GM23338 (cell line): Measurements from ENCODE around the gene COBL. TPM values are rescaled to one million over a fixed set of nuclear protein-coding genes. Genes with fewer than 3 reads are reported as not detected.

Experiments
- ATAC-seq: fragments of 200-7000 bp; cut with Tn5 transposase; 3 replicates; pipeline ENCODE4 v1.9.1; 2020
- DNase-seq: peaks from one replicate; pipeline ENCODE4 v3.0.0-alpha.2; 2015; ENCODE audit warnings: low spot score
- H2AFZ ChIP-seq: fragments of 200-600 bp; sonication (generic); 2 replicates; pipeline ENCODE4 v1.8.0; 2016; ENCODE audit warnings: antibody characterized with exemption, mild to moderate bottlenecking, moderate library complexity
- H3F3A ChIP-seq: fragments of 200-600 bp; sonication (generic); replicated peaks from 2 replicates; pipeline ENCODE4 v1.8.0; 2017; ENCODE audit warnings: antibody characterized with exemption, mixed run types, low read depth
- H3K27ac ChIP-seq: fragments of 200-600 bp; sonication (generic); 2 replicates; pipeline ENCODE4 v1.6.1; 2016; ENCODE audit warnings: low read depth
- H3K27me3 ChIP-seq: fragments of 200-600 bp; sonication (generic); 2 replicates; pipeline ENCODE4 v1.8.0; 2016; ENCODE audit warnings: mild to moderate bottlenecking, mixed run types, moderate library complexity; ENCODE audit not compliant: insufficient read depth
- H3K36me3 ChIP-seq: fragments of 200-600 bp; sonication (generic); 2 replicates; pipeline ENCODE4 v1.8.0; 2016; ENCODE audit warnings: mild to moderate bottlenecking; ENCODE audit not compliant: insufficient read depth
- H3K4me1 ChIP-seq: fragments of 200-600 bp; sonication (generic); 2 replicates; pipeline ENCODE4 v1.8.0; 2016; ENCODE audit warnings: mild to moderate bottlenecking, moderate library complexity; ENCODE audit not compliant: insufficient read depth
- H3K4me2 ChIP-seq: fragments of 200-600 bp; sonication (generic); 2 replicates; pipeline ENCODE4 v1.7.1; 2017; ENCODE audit warnings: mixed run types
- H3K4me3 ChIP-seq: fragments of 200-600 bp; sonication (generic); 2 replicates; pipeline ENCODE4 v1.6.1; 2016; ENCODE audit warnings: mixed run types
- H3K79me2 ChIP-seq: fragments of 200-600 bp; sonication (generic); replicated peaks from 2 replicates; pipeline ENCODE4 v1.8.0; 2017; ENCODE audit warnings: mild to moderate bottlenecking; ENCODE audit not compliant: insufficient read depth
- H3K9me2 ChIP-seq: fragments of 200-600 bp; sonication (generic); 2 replicates; pipeline ENCODE4 v1.8.0; 2017; ENCODE audit not compliant: insufficient read depth
- H4K20me1 ChIP-seq: fragments of 200-600 bp; sonication (generic); replicated peaks from 2 replicates; pipeline ENCODE4 v1.8.0; 2017; ENCODE audit warnings: mild to moderate bottlenecking; ENCODE audit not compliant: insufficient read depth
- H3K27ac Mint-ChIP-seq: 2 replicates; pipeline ENCODE4 v1.8.0; 2020; ENCODE audit warnings: inconsistent platforms, mild to moderate bottlenecking, moderate library complexity, mixed read lengths
- H3K27me3 Mint-ChIP-seq: 3 replicates; pipeline ENCODE4 v1.8.0; 2022; ENCODE audit warnings: low read depth, mild to moderate bottlenecking, moderate library complexity, mixed read lengths, inconsistent platforms; ENCODE audit not compliant: insufficient read depth, poor library complexity
- H3K36me3 Mint-ChIP-seq: 3 replicates; pipeline ENCODE4 v1.8.0; 2021; ENCODE audit warnings: low read depth, mild to moderate bottlenecking, inconsistent platforms, moderate library complexity, mixed read lengths
- H3K4me1 Mint-ChIP-seq: 3 replicates; pipeline ENCODE4 v1.8.0; 2020; ENCODE audit warnings: mild to moderate bottlenecking, inconsistent platforms, mixed read lengths
- H3K4me3 Mint-ChIP-seq: 3 replicates; pipeline ENCODE4 v1.8.0; 2021; ENCODE audit warnings: moderate library complexity, mild to moderate bottlenecking, inconsistent platforms, mixed read lengths
- H3K9me3 Mint-ChIP-seq: 3 replicates; pipeline ENCODE4 v1.8.0; 2020; ENCODE audit warnings: moderate library complexity, mild to moderate bottlenecking, inconsistent platforms, mixed read lengths
- CREB1 ChIP-seq: fragments of 250-450 bp; sonication (Bioruptor Pico); IDR thresholded peaks from 2 replicates; pipeline ENCODE4 v1.5.0; 2020; ENCODE audit warnings: low read depth, mild to moderate bottlenecking, moderate library complexity
- CTCF ChIP-seq, 2 experiments: fragments of 200-600 bp in 1 of 2; sonication (generic) in 1 of 2; conservative IDR thresholded peaks; 2 replicates each; pipeline versions ENCODE4 v1.5.1 to v1.6.1; 2016 to 2017; ENCODE audit warnings: antibody characterized with exemption in 2 of 2, low read depth in 2 of 2, mild to moderate bottlenecking in 2 of 2, moderate library complexity in 1 of 2
- ETS1 ChIP-seq: IDR thresholded peaks from 2 replicates; pipeline ENCODE4 v1.6.1; 2016; ENCODE audit warnings: antibody characterized with exemption
- EZH2 ChIP-seq: fragments of 200-600 bp; sonication (generic); IDR thresholded peaks from one replicate; pipeline ENCODE4 v1.8.0; 2017; ENCODE audit warnings: antibody characterized with exemption, mild to moderate bottlenecking, low read depth; ENCODE audit not compliant: unreplicated experiment
- JUNB ChIP-seq: IDR thresholded peaks from one replicate; pipeline ENCODE4 v1.6.1; 2016; ENCODE audit warnings: antibody characterized with exemption; ENCODE audit not compliant: unreplicated experiment
- NANOG ChIP-seq: IDR thresholded peaks from 2 replicates; pipeline ENCODE4 v1.6.1; 2016; ENCODE audit warnings: antibody characterized with exemption, borderline replicate concordance
- REST ChIP-seq: IDR thresholded peaks from one replicate; pipeline ENCODE4 v1.6.1; 2018; ENCODE audit warnings: antibody characterized with exemption; ENCODE audit not compliant: unreplicated experiment
- STAT1 ChIP-seq: IDR thresholded peaks from one replicate; pipeline ENCODE4 v1.6.1; 2016; ENCODE audit warnings: antibody characterized with exemption; ENCODE audit not compliant: unreplicated experiment
- ZNF114 ChIP-seq: fragments of 250-450 bp; sonication (Bioruptor Pico); IDR thresholded peaks from 2 replicates; pipeline ENCODE4 v1.5.0; 2020; ENCODE audit warnings: mild to moderate bottlenecking, moderate library complexity
- ZNF331 ChIP-seq: fragments of 250-450 bp; sonication (Bioruptor Pico); IDR thresholded peaks from 2 replicates; pipeline ENCODE4 v1.5.0; 2020; ENCODE audit warnings: low read depth, mild to moderate bottlenecking, moderate library complexity
- ZNF462 ChIP-seq: fragments of 250-450 bp; sonication (Bioruptor Pico); IDR thresholded peaks from 2 replicates; pipeline ENCODE4 v1.5.0; 2020; ENCODE audit warnings: mild to moderate bottlenecking, moderate library complexity
- polyA plus RNA-seq: library from polyadenylated mRNA; unstranded; fragments of >200 nt; fragmentation: Nextera tagmentation; extraction: Ambion mirVana; gene quantifications from 2 replicates; pipeline ENCODE4 v1.2.1, GENCODE V29; 2016
- total RNA-seq: library from RNA; depleted of rRNA; stranded (reverse); fragments of >200 nt; shearing (Covaris generic); gene quantifications from 2 replicates; pipeline ENCODE4 v1.2.3, GENCODE V29; 2014

COBL gene
- total and polyA plus RNA-seq, 2 experiments from 2014 or later, result 18.3 to 51.9 TPM

- peaks cover 17% of the 10 kb centered on the region for H3K36me3 Mint-ChIP-seq
- Histone ChIP-seq H2AFZ (no peak overlapping the region), H3K4me3 (no peak overlapping the region), H3K4me1 (no peaks in the 10 kb centered on the region), H3K9me2 (0 out of 2 replicates have a peak, but pooled peaks cover 7% of the 10 kb centered on the region), H4K20me1 (no peaks in the 10 kb centered on the region), H3F3A (no peaks in the 10 kb centered on the region), H3K79me2 (no peaks in the 10 kb centered on the region), H3K4me2 (no peak overlapping the region), H3K36me3 (no peaks in the 10 kb centered on the region), H3K27ac (no peak overlapping the region), H3K27me3 (no peaks in the 10 kb centered on the region)
- no peak for ATAC-seq
- DNase-seq, result no peak
- TF ChIP-seq CREB1 (CRISPR knock-in tag) (no peak), JUNB (no peak), EZH2 (no peak), CTCF (conservative IDR thresholded peaks at IDR 0.05; ENCODE audit: low read depth in 2 of 2) (no peak), NANOG (no peak), ZNF462 (CRISPR knock-in tag) (no peak), ETS1 (no peak), STAT1 (no peak), ZNF331 (CRISPR knock-in tag) (no peak), REST (no peak), ZNF114 (CRISPR knock-in tag) (no peak)
- peak overlapping the region; percentile 56; the same call in 1 of the 2 replicates for H3K27ac Mint-ChIP-seq
- H3K4me1 Mint-ChIP-seq, result peaks cover 2% of the 10 kb centered on the region; the same call in 2 of the 3 replicates
- no peak overlapping the region for H3K4me3 Mint-ChIP-seq
- peaks cover 4% of the 10 kb centered on the region for H3K27me3 Mint-ChIP-seq
- no peaks in the 10 kb centered on the region; the same call in 2 of the 3 replicates for H3K9me3 Mint-ChIP-seq
These were observed 296.4 kb downstream of the COBL start for GRCh38 chr7:51019891-51020870.
